Measurements from ENCODE around the gene CGB7. TPM values are rescaled to one million over a fixed set of nuclear protein-coding genes. Genes with fewer than 3 reads are reported as not detected.

CGB7 gene
- total and polyA plus RNA-seq, 2 of the 13 experiments (the other 11 are each of a cell fraction or from before 2014, with no cell fraction given), result 0.07 TPM; not detected in 1

- TF ChIP-seq HDAC2 (CRISPR knock-in tag; IDR thresholded peaks at IDR 0.05), result no peak
- TF ChIP-seq HDAC6 (IDR thresholded peaks at IDR 0.05; ENCODE audit: low read depth, low read length), result no peak
- no peak for TF ChIP-seq DNMT1 (CRISPR knock-in tag; IDR thresholded peaks at IDR 0.05)
- no peak for TF ChIP-seq KIAA2018 (CRISPR knock-in tag; IDR thresholded peaks at IDR 0.05; ENCODE audit: borderline replicate concordance)
- TF ChIP-seq TBX3 (IDR thresholded peaks at IDR 0.05; ENCODE audit: borderline replicate concordance), result no peak
- no peak for TF ChIP-seq TFE3 (CRISPR knock-in tag; IDR thresholded peaks at IDR 0.05)
- TF ChIP-seq ZNF510 (CRISPR knock-in tag; IDR thresholded peaks at IDR 0.05; ENCODE audit: low read depth), result no peak
- no peak for TF ChIP-seq ZNF878 (CRISPR knock-in tag; IDR thresholded peaks at IDR 0.05)
- TF ChIP-seq NFE2L2 (IDR thresholded peaks at IDR 0.05; ENCODE audit: low read length), result no peak
Measured at GRCh38 chr19:49019242-49019932, 38.2 kb downstream of the CGB7 start (continued).
